GM12873 (cell line): ENCODE results near the gene CROCC2.

Experiments used
- TF ChIP-seq, protein P1 (sequence below): IDR thresholded peaks from 2 replicates; pipeline ENCODE4 v1.5.1; 2012; ENCODE audit warnings: low read depth, mild to moderate bottlenecking, moderate library complexity, low read length, control low read depth; ENCODE audit not compliant: insufficient read depth; ENCODE audit errors: missing control alignments

The CROCC2 gene

DNA sequence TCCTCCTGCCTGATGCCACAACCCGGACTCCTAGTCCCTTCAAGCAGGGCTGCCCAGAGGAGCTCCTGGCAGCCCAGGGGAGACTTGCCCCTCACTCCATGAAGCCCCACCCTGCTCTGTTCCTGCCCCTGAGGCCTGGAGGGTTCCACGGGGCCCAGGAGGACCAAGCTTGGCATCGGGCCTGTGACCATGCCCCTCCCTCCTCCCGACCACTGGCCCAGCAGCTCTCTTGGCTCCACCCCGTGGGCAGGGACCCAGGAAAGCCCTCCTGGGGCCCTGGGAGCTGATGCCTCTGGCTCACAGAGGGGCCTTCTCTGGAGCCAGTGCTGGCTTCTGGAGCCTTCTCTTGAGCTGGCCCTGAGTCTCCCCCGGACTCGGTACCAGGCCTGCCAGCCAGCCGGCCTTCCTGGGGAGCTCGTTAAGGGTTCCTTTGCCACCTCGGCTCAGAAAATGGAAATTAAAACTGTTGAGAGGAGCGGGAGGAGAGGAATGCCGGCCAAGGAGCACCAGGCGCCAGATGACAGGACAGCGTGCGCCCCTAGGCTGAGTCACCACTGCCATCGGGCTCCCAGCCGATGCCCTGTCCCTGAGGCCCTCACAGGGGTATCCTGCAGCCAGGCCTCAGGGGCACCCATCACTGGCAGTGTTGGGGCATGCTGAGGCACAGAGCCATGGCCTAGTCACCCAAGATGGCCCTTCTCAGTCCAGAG, 51.7 kb downstream of the CROCC2 start:
- TF ChIP-seq, protein P1, sequence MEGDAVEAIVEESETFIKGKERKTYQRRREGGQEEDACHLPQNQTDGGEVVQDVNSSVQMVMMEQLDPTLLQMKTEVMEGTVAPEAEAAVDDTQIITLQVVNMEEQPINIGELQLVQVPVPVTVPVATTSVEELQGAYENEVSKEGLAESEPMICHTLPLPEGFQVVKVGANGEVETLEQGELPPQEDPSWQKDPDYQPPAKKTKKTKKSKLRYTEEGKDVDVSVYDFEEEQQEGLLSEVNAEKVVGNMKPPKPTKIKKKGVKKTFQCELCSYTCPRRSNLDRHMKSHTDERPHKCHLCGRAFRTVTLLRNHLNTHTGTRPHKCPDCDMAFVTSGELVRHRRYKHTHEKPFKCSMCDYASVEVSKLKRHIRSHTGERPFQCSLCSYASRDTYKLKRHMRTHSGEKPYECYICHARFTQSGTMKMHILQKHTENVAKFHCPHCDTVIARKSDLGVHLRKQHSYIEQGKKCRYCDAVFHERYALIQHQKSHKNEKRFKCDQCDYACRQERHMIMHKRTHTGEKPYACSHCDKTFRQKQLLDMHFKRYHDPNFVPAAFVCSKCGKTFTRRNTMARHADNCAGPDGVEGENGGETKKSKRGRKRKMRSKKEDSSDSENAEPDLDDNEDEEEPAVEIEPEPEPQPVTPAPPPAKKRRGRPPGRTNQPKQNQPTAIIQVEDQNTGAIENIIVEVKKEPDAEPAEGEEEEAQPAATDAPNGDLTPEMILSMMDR: no peak

DNA sequence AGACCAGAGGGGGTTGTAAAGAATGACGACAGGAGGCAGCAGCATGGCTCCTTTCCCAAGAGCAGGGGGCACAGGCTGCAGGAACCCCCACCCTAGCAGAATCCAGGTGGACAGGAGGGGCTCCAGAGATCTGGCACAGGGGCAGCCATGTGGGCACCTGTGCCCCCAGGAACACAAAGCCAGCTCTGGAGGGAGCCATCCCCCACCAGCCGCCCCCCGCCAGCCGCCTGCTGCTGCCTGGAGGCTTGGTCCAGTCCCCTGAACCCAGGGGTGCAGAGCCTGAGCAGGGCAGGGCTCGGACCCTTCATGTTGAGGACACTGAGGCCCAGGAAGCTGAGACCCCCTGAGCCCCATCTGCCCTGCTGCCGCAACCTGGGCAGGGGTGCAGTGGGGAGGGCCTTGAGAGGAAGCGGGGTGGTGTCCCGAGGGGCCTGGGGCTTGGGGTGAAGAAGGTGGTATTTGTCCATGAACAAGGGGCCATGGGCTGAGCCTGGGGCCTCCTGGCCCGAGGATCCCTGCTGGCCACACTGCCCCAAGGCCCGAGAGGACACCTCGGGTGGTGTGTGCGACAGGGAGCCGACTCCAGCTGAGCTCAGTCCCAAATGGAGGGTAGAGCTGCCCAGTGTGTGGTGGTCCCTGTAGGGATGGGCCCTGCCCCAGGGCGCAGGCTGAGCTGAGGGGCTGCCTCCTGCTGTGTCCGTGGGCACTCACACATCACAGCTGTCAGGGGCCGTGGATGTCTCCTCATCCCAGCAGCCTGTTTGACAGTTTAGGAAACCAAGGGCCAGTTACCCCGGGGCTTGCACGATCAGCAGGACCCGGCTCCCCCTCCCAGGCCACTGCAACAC, 52.5 kb downstream of the CROCC2 start:
- TF ChIP-seq, protein P1: no peak

DNA sequence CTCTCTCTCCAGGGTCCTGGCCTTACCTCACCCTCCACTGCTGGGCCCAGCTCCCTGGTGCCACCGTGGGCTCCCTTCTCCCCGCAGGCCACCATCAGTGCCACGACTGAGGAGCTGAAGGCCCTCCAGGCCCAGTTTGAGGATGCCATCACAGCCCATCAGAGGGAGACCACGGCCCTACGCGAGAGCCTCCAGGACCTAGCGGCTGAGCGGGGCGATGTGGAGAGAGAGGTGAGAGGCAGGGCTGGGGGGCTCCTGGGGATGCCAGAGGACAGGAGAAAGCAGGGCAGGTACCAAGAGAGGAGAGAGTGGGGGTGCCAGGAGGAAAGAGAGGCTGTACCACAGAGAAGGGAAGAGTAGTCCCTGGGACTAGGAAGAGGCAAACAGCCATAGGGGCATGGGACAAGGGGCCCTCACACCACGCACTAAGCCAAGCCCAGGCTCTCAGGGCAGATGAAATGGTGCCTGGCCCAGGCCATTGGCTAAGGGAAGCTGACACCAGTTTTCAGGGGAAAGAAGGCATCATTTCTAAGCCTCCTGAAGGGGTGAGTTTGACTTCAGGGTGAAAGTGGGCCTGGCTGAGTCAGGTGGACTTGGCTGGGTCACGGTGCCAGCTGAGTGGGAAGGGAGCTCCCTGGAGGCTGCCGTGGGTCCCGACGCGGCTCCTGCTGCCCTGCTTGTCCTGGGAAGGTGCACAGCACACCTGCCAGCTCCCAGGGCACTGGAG, 53.2 kb downstream of the CROCC2 start:
- TF ChIP-seq, protein P1: no peak

DNA sequence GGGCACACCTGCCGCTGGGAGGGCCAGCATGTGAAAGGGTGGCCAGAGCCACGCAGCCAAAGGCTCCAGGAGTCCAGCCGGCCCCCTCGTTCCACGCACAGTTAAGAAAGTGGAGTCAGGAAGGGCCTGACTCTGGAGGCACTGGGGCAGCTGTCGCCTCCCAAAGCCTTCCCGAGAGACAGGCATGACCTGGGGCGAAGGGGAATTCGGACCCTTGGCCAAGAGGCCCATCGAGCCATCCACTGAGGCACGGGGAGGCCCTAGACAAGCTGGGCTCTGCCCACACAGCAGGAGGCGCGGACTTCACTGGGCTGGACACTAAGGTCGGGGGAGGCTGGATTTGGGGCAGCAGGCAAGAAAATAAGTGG, 53.8 kb downstream of the CROCC2 start:
- TF ChIP-seq, protein P1: no peak

DNA sequence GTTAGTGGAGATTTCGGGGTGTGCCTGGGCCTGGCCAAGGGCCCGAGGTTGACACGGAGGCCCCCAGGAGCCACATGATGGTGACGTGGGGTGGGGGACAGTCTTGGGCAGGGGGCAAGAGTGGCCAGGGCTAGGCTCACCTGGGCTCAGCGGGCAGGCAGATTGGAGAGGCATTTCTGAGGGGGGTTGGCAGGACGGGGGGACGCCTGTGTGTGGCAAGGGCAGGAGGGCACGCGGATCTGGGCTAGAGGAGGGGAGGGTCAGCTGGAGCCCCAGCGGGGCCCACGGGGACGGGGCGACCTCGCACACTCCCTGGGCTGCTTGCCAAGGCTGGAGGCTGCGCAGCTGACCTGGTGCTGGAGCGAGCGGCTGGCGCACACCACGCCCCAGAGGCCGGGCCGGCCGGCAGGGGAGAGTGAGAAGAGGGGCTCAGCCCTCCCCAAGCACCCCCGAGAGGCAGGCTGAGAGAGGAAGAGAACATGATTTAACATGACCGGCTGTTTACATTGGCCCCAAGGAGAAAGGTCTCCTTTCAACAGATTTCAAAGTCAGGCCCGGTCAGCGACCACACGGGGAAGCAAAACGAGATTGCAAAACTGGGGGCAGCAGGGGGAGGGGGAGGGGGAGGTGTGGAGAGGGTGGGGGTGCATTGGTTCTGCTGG, 54.3 kb downstream of the CROCC2 start:
- TF ChIP-seq, protein P1: no peak

DNA sequence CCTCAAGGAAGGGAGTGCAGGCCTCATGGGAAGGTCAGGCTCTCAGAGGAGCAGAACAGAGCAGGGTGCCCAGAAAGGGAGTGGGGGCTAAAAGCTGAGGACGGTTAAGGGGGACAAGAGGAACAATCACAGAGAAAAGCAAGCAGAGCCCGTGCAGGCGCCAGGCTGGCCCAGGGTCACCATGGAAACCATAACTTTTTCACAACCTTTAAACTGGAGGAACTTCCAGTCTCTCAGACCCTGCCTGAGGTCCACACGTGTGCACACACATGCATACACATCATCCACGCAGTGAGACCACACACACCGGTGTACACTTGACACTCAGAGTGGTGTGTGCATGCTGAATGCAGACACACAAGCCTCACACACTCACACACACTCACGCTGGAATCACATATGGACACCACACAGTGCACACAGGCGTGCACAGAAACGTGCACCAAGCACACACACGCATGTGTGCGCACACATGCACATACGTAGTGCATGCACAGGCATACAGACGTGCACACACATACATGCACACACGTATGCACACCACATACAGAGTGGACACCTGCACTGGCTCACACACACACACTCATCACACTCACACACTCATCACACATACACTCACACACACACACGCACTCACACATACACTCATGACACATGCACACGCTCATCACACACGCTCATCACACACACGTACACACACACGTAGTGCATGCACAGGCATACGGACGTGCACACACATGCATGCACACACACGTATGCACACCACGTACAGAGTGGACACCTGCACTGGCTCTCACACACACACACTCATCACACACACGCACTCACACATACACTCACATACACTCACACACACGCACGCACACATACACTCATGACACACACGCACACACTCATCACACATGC, 55.1 kb downstream of the CROCC2 start:
- TF ChIP-seq, protein P1: no peak
